Activated CD8-positive, alpha-beta memory T cell treated with anti-CD3 and anti-CD28 coated beads, Interleukin-2, amount 50 U/mL, for 4 hours (primary cell): ENCODE results near the gene HES7.
"Not testable (repeated sequence)": the region's sequence is repeated elsewhere in the genome, so short reads cannot be mapped to it uniquely, and the experiment has no call there.

Source experiments
- DNase-seq: peaks from one replicate; pipeline ENCODE4 v3.0.0-alpha.2; 2020

Gene HES7

DNA sequence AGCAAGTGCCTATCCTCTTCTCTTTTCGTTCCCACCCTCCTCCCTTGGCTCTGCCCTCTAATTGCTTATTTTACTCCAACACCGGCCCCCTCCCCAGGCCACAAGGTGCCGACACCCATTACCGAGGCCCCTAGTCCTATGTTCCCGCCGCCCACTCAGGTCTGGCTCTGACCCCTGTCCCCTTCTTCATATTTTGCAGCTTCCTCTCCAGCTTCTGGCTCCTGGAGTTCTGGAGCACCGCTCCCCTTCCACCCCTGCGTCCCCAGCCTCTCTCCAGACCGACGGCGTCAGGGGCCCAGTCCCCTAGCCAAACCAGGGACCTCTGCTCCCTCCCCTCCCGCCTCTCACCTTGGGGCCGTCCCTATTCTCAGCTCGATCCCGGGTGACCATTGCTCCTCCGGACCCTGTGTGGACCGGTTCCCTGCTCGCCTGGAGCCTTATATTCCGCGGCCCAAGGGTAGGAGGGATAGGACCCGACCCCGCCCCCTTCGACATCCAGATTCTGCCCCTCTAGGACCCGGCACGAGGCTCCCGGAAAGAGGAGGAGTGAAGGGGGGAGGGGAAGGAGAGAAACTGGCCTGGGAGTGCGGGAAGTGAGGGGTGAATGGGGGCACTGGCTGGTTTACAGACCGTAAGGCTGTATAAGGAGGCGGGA is at the start of gene HES7:
HES7 (minus strand) TSS at position 412 of the 655 bp plus-strand sequence; CDS start at position 390, 22 bp downstream.
- no peak for DNase-seq

DNA sequence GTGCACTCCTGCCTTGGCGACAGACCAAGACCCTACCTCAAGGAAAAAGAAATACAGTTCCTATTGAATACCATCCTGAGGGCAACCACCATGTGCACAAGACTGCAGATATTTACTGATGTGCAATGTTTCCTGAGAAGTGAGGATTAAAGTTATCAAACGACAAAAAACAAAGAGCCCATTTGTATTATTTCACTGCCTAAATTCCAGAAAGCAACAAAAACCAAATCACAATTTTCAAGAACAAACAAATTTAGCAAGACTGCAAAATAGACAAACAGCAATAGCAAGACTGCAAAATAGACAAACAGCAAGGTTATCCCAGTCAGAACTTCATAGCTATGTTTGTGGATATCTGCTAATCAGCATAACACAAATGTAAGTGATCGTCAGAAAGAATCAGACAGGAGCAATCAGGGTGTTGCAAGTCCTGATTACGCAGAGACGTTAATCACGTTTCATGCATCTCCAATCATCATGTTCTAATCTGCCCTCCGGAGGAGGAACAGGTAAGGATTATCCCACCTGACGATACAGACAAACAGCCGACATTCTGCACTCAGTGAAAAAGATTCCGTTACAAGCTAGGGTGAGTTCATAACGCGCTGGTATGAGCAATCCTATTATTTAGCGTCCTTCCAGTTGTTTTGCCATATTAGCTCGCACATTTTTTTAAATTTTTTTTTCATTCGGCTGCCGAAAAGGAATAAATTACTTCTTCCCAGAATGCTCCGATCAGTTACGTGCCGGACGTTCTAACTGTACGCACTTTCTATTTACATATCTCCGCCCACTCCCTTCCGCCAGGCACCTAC is 49.4 kb upstream of the HES7 start:
- DNase-seq: peak; percentile 71

DNA sequence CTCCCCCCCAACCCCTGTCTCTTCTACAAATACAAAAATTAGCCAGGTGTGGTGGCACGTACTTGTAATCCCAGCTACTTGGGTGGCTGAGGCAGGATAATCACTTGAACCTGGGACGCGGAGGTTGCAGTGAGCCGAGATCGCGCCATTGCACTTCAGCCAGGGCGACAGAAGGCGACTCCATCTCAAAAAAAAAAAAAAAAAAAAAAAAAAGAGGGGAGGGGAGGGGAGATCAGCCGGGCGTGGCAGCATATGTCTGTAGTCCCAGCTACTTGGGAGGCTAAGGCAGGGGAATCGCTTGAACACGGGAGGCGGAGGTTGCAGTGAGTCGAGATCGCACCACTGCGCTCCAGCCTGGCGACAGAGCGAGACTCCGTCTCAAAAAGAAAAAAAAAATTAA is 46.3 kb upstream of the HES7 start:
- not testable (repeated sequence) for DNase-seq

DNA sequence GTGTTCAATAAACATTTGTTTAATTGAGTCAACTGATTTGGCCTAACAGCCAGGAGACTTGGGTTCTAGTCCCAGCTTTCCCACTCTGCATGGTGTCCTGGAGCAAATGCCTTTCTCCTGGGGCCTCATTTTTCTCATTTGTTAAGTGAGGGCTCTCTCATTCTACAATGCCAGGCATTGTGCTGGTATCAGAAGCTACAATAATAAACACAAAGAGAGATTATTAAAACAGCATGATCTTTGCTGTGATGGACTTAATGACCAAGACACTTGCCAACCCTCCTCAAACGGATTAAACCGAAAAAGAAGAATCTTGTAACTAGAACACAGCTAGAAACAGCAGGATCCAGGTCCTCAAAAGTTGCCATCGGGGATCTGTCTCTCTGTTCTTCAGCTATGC is 43.6 kb upstream of the HES7 start:
- no peak for DNase-seq

DNA sequence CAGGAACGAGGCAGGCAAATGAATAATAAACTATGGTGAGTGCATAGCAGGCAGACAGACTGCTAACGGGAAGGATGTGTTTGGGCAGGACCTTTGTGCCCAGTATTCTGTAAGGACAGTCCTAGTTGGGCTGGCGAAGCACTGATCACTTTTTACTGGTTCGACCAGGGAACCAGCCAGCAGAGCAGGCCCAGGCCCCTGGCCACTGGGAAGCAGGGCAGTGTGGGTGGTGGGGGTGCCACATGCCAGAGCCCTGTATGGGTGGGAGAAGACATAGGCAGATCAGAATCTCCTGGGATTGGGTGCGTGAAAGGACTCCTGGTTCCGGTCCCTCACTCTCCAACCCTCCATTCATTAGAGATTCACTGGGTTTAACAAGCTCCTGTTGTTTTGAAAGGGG is 42.8 kb upstream of the HES7 start:
- DNase-seq: no peak

DNA sequence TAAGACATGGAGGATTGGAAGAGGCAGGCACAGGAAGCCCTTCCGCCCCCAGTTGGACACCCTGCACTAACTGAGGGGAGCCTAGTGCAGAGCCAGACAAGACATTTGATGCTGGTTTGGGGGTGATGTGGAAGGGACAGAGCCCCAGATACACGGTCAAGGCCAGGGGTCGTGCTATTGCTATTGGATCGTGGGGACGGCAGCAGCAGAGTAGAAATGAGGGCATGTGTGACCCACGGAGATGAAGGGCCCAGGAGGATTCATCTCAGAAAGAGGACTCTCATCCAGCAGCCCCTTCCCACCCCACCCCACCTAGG is 40.9 kb upstream of the HES7 start:
- no peak for DNase-seq

DNA sequence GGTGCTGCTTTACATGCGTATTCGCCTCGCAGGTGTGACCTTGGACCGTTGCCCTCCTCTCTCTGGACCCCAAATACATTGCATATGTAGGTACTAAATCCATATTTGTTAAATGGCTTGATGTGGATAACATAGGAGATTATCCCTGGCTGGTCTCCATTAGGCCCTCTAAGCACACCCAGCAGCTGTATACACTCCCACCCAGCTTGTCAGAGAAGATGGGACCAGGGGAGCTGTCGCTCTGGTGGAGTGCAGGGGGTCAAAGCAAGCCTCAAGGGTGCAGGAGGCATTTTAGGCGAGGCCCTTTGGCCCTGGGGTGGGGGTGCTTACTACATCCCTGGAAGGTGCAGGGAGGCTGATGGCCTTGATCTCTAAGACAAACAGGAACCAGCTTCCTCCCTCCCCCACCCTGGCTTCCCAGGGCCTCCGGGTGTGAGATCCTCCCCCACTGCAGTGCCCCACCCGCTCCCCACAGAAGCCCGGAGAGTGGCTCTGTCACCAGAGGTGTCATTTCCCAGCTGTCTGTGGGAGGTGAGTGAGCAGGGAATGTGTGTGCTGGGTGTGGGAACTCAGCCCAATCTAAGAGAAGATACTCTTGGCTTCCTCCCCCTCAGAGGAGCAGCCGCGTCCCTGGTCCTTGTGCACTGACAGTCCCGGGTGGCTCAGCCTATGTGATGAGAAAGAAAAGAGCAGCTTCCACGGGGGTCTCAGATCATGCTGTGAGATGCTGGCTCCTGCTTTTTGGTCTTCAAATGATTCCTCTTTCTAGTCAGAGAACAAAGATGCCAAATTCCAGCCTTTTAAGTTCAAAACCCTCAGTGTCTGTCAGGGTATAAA is 40.3 kb upstream of the HES7 start:
- DNase-seq: peak; percentile 59

DNA sequence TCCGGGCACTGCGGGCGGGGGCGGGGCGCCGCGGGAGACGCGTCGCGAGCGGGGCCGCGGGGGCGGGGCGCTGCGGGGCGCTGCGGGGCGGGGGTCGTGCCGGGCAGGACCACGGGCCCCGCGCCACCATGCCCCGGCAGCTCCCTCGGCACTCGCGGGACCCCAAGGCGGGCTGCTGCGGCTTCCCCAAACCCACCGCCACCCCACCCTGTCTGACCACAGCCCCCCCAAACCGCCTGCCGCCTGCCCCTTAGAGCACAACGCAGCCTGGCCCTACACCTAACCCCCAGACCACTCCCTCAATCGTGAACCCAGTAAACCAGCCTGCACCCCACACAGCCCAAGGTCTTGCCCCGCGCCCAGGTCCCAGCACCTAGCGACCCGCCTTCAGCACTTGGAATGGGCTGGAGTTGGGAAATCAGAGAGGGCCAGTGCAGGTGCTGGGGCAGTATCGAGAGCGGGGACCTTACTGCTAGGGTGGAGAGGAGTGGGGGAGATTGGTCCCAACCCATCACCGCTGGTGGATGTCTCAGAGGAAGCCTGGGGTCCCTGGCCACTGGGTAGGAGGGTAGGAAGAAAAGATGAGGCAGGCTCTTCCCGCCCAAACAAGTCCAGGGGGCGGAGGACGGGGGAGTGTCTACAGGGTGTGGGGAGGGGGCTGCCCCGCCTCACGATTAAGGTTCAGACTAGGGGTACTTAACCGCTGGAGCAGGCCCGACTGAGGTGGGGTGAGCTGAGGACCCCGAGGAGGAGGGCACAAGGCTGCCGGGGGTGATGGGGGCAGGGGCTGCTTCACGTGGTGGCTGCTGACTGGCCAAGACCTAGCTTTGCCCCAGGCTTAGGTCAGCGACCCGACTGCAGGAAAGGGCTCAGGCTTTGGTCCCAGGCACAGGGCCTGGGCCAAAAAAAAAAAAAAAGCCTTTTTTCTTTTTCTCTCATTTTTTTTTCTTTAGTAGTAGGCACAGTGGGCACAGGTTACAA is 39.4 kb upstream of the HES7 start:
- no peak for DNase-seq

DNA sequence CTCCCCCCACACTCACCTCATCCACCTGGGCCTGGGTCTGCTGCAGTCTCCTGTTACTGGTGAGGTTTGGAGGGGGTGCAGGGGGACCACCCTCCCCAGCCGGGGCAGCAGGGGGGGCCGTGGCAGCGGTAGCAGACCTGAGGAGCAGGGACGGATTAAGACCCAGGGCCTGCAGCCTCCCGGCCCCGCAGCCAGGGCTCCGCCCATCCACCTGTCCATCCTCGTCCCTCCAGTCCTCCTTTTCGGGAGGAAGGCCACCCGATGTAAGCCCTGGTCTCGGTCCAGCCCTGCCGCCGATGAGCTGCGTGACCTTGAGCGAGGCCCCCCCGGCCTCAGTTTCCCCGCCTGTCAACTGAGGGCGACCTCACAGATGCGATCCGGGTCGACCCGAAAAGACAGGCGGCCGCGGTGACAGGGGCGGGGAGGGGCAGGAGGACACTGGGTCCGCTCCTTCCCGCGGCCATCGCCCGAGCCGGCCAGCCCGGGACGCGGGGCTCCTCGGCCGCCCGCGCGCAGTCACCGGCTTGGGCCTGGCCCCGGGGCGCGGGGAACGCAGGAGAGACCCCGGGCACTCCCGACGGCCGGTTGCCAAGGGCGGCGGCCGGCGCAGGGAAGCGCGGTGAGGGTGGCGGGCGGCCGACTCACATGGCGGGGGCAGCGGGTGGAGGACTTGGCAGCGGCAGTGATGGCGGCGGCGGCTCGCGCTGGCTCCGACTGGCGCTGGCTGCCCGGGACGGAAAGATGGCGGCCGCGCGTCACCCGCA is 38.5 kb upstream of the HES7 start, which contains the start of gene VAMP2:
VAMP2 (minus strand) TSS at position 716 of the 764 bp plus-strand sequence; CDS start at position 647, 69 bp downstream.
- DNase-seq: peak; percentile 83

DNA sequence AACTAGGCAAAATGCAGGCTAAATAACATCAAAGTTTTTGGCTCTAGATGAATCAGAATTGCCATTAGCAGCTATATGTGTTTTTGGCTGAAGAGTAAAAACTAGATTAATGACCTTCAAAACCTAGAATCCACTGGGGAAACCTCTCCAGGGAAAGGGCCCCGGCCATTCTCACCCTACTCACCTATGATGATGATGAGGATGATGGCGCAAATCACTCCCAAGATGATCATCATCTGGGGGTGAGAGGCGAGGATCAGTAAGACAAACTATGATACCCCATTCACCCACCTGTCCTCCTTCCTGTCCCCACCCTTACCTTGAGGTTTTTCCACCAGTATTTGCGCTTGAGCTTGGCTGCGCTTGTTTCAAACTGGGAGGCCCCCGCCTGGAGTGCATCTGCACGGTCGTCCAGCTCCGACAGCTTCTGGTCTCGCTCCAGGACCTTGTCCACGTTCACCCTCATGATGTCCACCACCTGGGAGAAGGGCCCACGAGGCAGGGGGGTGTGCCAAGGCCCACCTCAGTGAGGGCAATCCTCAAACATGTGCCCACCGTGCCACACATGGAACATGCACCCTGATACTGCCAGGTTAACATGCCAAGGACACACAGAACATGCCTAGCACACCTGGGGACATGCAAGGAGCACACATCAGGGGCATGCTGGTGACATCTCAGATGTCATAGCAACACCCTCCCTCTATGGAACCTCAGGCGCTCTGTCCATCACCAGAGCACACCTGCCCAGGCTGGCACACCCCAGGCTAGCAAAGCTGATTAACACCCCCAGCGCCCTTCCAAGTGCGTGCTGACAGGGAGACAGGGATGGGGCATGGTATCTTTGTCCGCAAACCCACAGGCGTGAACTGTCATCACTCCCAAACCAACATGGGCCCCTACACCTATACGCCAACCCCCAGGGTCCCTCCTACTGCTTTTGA is 37.7 kb upstream of the HES7 start:
- DNase-seq: no peak

DNA sequence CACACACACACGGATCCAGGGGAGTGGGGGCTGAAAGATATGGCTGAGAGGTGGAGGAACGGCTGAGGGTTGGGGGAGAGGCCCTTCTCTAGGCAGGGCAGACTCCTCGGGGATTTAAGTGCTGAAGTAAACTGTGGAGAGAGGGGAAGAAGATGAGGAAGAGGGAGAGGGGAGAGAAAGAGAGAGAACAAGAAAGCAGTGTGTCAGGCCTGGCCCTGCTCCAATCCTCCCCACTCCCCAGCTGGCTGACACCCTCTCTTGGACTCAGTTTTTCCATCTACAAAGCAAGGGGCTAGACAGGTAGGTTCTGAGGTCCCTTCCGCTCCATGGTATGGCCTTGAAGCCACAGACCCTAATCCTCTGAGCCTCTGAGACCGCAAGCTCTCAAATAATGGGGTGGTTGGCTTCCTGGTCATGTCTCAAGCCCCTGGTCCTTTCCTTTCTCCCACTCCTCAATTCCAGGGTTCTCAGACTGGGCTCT is 36.9 kb upstream of the HES7 start:
- DNase-seq: no peak

DNA sequence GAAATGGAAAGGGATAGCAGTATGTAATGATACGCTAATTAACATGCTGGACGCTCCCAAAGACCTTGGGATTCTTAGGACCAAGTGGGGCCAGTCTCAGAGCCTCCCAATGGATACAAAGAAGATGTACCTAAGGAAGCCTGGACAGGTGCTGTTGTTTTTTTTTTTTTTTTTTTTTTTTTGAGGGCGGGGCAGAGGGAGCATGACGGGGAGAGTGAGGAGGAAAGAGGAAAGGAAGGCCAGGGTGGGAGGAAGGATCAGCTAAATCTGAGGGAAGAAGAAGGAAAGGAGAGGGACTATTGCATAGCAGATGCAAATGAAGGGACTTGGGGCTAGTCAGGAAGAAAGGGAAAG is 36.3 kb upstream of the HES7 start:
- no peak for DNase-seq

DNA sequence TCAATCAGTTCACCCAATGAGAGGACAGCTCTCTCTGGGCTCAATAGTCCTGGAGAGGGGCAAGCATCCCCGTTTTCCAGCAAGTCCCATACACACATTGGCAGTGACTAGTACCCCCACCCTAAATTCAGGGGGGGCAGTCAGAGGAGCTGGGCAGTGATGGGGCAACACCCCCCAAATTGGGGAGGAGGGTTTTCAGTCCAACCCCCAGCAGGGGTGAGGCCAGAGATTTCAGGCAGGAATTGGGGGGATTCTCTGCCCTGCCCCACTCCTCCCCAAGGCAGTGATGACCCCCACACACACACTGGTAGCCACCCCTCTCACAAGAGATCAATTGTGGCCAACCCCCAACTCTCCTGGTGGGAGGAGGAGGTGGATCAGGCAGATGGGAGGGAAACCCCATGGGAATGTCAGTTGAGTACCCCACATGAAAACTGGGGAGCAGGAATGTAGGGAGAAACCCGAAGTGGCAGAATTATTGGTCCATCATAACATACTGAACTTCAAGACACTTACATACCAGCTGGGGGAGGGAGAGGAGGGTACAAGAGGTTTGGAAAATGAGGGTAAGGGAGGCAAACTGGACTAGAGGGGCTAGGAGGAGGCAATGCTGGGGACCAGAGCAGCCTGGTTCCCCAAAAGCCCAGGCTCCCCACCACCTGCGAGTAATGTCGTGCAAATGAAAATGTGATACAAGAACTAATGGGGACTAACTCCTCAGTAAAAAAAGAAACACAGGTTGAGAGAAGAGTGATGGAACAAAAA is 35.7 kb upstream of the HES7 start:
- DNase-seq: no peak

DNA sequence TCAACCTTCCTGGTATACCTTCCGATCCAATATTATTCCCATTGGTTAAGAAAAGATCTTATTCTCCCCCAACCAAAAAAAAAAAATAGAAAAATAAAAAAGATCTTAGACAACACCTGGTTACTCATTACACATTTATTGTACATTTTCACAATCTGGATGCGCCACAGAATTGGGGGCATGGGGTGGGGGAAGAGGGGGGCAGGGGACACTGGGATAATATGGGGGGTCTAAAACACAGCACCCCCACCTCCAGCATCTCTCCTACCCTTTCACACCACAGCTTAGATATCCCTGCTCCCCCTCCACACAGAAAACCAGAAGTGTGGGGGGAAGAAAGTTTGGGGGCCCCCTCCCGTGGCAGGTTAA is 35.1 kb upstream of the HES7 start:
- DNase-seq: no peak

DNA sequence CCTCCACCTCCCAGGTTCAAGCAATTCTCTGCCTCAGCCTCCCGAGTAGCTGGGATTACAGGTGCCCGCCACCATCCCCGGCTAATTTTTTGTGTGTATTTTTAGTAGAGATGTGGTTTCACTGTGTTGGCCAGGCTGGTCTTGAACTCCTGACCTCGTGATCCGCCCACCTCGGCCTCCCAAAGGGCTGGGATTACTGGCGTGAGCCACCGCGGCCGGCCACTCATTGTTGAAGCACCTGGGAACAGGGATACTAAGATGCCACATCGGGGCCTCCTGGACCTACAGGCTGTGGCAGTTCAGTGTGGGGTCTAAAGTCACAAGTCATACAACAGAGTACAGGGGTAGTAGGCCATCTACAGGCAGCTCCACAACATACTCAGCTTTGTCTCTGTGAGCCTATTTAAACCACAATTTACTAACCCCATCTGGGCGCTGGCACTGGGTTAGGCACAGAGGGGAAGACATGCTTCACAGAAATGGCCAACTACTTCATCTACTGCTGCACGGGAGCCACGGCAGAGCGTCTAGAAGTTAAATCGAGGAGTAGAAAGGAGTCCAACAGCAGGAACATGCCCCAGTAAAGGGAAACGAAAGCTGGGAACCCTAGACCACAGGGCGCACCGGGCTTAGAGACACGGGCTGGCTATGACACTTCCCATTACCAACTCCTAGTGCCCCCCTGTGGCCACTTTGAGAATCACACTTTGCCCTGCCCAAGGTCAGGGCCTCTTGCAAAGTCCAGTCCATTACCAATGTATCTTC is 34.5 kb upstream of the HES7 start:
- DNase-seq: peak; percentile 86

DNA sequence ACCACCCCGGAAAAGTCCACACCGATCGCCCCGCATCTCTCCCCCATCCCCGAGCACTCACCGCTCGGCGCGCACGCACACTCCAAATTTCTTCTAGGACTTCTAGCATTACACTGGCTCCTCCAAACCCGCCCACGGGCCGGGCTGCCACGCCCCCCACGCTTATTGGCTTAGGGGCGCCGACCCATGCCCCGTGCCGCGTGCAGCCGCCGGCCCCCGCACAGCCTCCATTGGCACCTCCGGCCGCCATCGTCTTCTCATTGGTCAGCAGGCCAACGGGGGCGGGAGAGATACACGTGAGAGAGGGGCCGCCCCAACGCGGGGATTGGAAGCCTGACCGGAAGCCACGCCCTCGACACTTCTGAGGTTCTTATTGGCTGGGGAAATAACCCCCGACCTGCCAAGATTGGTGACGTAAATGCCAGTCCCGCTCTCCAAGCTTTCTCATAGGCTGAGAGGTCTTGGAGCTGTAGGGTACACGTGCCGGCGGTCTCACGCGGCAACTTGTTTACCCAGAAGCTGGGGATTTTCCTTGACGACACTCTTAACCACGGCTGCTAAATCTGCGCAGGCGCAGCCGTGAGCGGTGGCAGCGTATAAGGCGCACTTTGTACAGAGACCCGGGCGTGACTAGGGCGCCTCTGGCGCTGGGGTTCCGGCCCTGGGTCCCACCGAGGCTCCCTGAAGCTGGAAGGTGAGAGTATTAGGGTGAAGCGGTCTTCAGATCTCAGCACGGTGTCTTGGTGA is 32.5 kb upstream of the HES7 start:
- DNase-seq: peak; percentile 100

DNA sequence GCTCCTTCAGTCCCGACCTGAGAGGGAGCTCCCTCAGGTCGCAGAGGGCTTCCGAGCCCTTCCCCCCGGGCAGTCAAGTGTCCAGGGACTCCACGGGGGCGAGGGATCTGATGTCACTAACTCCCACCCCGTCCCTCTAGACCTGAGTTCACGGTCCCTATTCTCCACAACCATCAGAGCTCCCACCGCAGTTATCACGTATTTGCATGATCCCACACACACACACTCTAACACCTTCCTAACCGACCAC is 32.0 kb upstream of the HES7 start:
- no peak for DNase-seq

DNA sequence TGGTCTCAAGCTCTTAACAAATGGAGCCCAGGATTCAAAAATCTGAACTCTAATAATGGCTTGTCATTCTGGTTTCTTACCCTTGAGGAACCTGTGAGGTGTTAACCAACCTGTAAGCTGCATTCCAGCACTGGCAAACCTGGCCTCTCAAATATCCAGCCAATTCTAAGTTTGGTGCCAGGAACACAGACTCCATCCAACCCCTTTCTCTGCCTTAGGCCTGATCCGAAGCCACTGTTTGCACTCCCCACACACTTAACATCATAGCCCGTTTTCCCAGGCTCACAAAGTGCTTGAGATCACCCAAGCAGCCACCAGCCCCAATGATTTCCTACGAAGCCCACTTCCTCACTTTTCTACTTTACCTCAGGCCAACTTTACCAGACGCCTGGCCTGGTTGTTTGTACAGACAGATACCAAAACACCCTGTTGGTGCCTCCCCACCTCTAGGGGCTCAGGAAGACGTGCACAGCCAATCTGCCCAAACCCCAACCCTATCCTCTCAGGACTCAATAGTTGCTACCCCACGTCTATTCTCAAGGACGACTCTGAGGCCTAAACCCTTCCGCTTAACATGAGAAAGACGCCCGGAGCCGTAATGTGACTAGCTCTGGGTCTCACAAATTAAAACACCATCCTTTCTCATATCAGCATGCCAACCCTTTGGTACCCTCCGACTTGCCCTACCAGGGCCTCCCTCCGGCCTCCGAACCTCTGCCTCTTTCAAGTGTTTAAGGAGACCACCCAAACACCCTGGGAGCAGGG is 31.5 kb upstream of the HES7 start:
- no peak for DNase-seq
